ENCODE measurements around the gene YBEY. TPM values are rescaled to one million over a fixed set of nuclear protein-coding genes. Genes with fewer than 3 reads are reported as not detected.

The YBEY gene
- total and polyA plus RNA-seq, 12 donors: 4.0 to 46.0 (median 16.5) TPM

- WGBS, 4 donors: 52 to 72% (median 57%) methylated on average over 6 of the region's 6 CpGs
- Histone ChIP-seq H3K27ac (no peak overlapping the region), H3K4me3 (no peak overlapping the region), H3K4me1 (replicated peaks in 1 of 2) (peaks cover 10 to 15% of the 10 kb centered on the region in 2 donors), H3K27me3 (no peaks in the 10 kb centered on the region), H3K36me3 (replicated peaks in 1 of 2) (peaks cover 0 to 8% of the 10 kb centered on the region in 2 donors), H3K9me3 (replicated peaks in 1 of 3) (no peaks in the 10 kb centered on the region)
- intact Hi-C loops (cut with DNase I): no loop called here
- DNase-seq: no peak
- TF ChIP-seq POLR2A (IDR thresholded peaks at IDR 0.05): no peak
Measured at GRCh38 chr21:46289655-46290179, 3.6 kb downstream of the YBEY start.

- Histone ChIP-seq H3K4me3 (no peak overlapping the region), H3K27me3 (no peaks in the 10 kb centered on the region), H3K36me3 (replicated peaks in 1 of 2) (peaks cover 0 to 8% of the 10 kb centered on the region in 2 donors), H3K9me3 (replicated peaks in 1 of 3) (no peaks in the 10 kb centered on the region), H3K27ac (no peak overlapping the region), H3K4me1 (replicated peaks in 1 of 2) (peaks cover 5 to 7% of the 10 kb centered on the region in 2 donors)
- intact Hi-C loops (cut with DNase I): no loop called here
- 92 to 98% (median 95%) methylated on average over 2 of the region's 2 CpGs for WGBS, 4 donors
- DNase-seq: no peak
- TF ChIP-seq CTCF (IDR thresholded peaks at IDR 0.05) (no peak), POLR2A (IDR thresholded peaks at IDR 0.05) (no peak)
Measured at GRCh38 chr21:46291561-46291960, 5.4 kb downstream of the YBEY start.

- no peak overlapping the region for H3K4me3 ChIP-seq
- no peaks in the 10 kb centered on the region for H3K9me3 ChIP-seq (replicated peaks in 1 of 3)
- 53 to 69% (median 58%) methylated on average over 6 to 10 of the region's 10 CpGs for WGBS, 4 donors
- peaks cover 0 to 8% of the 10 kb centered on the region in 2 donors for H3K36me3 ChIP-seq (replicated peaks in 1 of 2)
- H3K27ac ChIP-seq: peak overlapping the region in 1 of 5 donors; percentile 5
- no peaks in the 10 kb centered on the region for H3K4me1 ChIP-seq (replicated peaks in 1 of 2)
- TF ChIP-seq CTCF (IDR thresholded peaks at IDR 0.05): no peak
- no peaks in the 10 kb centered on the region for H3K27me3 ChIP-seq
- intact Hi-C loops (cut with DNase I): no loop called here
- DNase-seq: peak in 1 of 7 donors; percentile 44
Measured at GRCh38 chr21:46294647-46295176, 8.6 kb downstream of the YBEY start.

GRCh38 chr21:46295177-46295770 is 9.1 kb downstream of the YBEY start:
- intact Hi-C loops (cut with DNase I): no loop called here
- Histone ChIP-seq H3K4me3 (no peak overlapping the region), H3K27ac (peak overlapping the region in 1 of 5 donors; percentile 5), H3K4me1 (replicated peaks in 1 of 2) (no peaks in the 10 kb centered on the region), H3K36me3 (replicated peaks in 1 of 2) (peaks cover 0 to 8% of the 10 kb centered on the region in 2 donors), H3K9me3 (replicated peaks in 1 of 3) (no peaks in the 10 kb centered on the region), H3K27me3 (no peaks in the 10 kb centered on the region)
- TF ChIP-seq POLR2A (IDR thresholded peaks at IDR 0.05) (no peak), CTCF (IDR thresholded peaks at IDR 0.05) (no peak)
- no peak for DNase-seq
- WGBS, 4 donors: 45 to 62% (median 50%) methylated on average over 6 to 9 of the region's 9 CpGs
